Body of pancreas (tissue), 4 donors: ENCODE measurements around the gene TUT1.

Experiments
- CTCF ChIP-seq, 7 experiments: fragments of 450-650 bp in 4 of 7; fragments of 200-600 bp in 3 of 7; sonication (generic) in 3 of 7; IDR thresholded peaks; one replicate each; pipeline ENCODE4 v1.5.1; 2016 to 2019; ENCODE audit warnings: antibody characterized with exemption in 7 of 7
- POLR2A ChIP-seq, 3 donors: fragments of 450-650 bp; IDR thresholded peaks; one replicate each; pipeline ENCODE4 v1.6.1; 2016; ENCODE audit warnings: antibody characterized with exemption in 3 of 3, mild to moderate bottlenecking in 2 of 3

DNA sequence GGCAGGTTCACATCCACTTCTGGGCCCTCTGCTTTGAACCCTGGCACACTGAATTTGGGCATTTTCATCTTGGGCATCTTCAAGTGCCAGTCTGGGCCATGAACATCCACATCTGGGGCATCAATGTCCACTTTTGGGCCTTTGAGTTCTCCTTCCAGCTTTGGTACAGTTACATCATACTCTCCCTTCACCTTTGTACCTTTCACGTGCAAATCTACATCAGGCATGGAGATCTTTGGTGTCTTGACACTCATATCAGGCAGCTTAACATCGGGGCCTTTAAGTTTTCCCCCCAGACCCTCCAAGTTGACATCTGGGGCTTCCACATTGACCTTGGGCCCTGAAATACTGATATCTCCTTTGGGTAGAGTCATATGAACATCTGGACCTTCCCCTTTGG, 59.2 kb downstream of the TUT1 start:
- TF ChIP-seq CTCF (IDR thresholded peaks at IDR 0.05) (no peak), POLR2A (IDR thresholded peaks at IDR 0.05) (no peak)
